ENCODE results near the gene TCTN3. TPM values are rescaled to one million over a fixed set of nuclear protein-coding genes. Genes with fewer than 3 reads are reported as not detected.
A peak's percentile ranks its signal among the peaks of the same experiment; 100 is the strongest.

TCTN3 gene
- total and polyA plus RNA-seq, 10 of the 15 experiments (the other 5 are each of a cell fraction or from before 2014, with no cell fraction given) = 20.0 to 48.7 (median 29.1) TPM

DNA sequence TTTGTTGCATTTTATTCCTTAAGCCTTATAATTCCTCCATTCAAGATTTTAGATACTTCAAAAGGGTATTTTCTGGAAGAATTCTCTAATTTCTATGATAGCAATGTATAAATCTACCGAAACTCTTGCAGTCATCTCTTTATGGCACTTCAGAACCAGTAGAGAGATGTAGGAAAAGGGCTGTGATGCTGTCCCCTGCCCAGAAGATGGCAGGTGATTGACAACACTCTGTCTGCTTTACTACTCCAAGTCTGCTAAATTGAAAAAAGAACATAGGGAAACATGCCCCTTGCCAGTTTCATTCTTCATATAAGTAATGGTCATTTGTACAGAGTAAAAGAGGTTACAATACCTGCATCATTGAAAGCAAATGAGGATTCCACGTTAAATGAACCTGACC, 5.1 kb downstream of the TCTN3 start:
- Histone ChIP-seq H3K4me1 (ENCODE audit: control insufficient read depth, insufficient read depth, low read length) (no peaks in the 10 kb centered on the region; the same call in 1 of the 2 replicates), H4K20me1 (ENCODE audit: control insufficient read depth, insufficient read depth) (no peaks in the 10 kb centered on the region), H3K27ac (ENCODE audit: control insufficient read depth, insufficient read depth) (no peak overlapping the region), H3K4me3 (no peak overlapping the region), H3K27me3 (replicated peaks in 1 of 2; ENCODE audit: control insufficient read depth in 2 of 2, insufficient read depth in 2 of 2, low read length in 1 of 2) (no peaks in the 10 kb centered on the region), H3K79me2 (ENCODE audit: control insufficient read depth, insufficient read depth, low read length) (peaks cover 24% of the 10 kb centered on the region), H2AFZ (ENCODE audit: control insufficient read depth, low read depth, low read length) (no peak overlapping the region), H3K9ac (ENCODE audit: control insufficient read depth, insufficient read depth, low read length) (no peak overlapping the region), H3K36me3 (ENCODE audit: control insufficient read depth in 2 of 2, insufficient read depth in 2 of 2, low read length in 1 of 2) (peaks cover 2 to 28% of the 10 kb centered on the region in 2 experiments), H3K9me3 (replicated peaks; ENCODE audit: control insufficient read depth, insufficient read depth, low read length) (no peaks in the 10 kb centered on the region), H3K4me2 (ENCODE audit: control insufficient read depth, insufficient read depth) (no peak overlapping the region)
- ChIA-PET SMC1A (ENCODE audit: uncharacterized antibody, unreplicated experiment) (interaction anchor here (0.9 to 2.0 kb wide), 4 partner anchors 8 to 153 kb away, joined by 3 to 4 read pairs (median 3); partner anchors contain the start of gene ENTPD1), RAD21 (ENCODE audit: unreplicated experiment) (no interaction called here), POLR2A (interaction anchor here (0.6 to 0.7 kb wide), 3 partner anchors 28 to 605 kb away, joined by 3 to 7 read pairs (median 4); no protein-coding TSS in a partner anchor), CTCF (interaction anchor here (0.9 to 2.7 kb wide), 8 partner anchors 10 to 538 kb away, joined by 3 to 18 read pairs (median 4); partner anchors contain the start of gene ENTPD1)
- ATAC-seq = peak; percentile 51
- 100% methylated on average over 2 of the region's 2 CpGs for WGBS (ENCODE audit: insufficient coverage, insufficient replicate concordance, low lambda C conversion rate, missing lambda C conversion rate)
- no peak for DNase-seq (ENCODE audit: low read depth, low spot score)
- intact Hi-C loops (cut with micrococcal nuclease; ENCODE audit: unreplicated experiment) = no loop called here
- in situ Hi-C loops (cut with MboI) = no loop called here
- BruUV-seq (replicated peaks) = no TSS peak
- no peak for FAIRE-seq
- TF ChIP-seq, protein P1, sequence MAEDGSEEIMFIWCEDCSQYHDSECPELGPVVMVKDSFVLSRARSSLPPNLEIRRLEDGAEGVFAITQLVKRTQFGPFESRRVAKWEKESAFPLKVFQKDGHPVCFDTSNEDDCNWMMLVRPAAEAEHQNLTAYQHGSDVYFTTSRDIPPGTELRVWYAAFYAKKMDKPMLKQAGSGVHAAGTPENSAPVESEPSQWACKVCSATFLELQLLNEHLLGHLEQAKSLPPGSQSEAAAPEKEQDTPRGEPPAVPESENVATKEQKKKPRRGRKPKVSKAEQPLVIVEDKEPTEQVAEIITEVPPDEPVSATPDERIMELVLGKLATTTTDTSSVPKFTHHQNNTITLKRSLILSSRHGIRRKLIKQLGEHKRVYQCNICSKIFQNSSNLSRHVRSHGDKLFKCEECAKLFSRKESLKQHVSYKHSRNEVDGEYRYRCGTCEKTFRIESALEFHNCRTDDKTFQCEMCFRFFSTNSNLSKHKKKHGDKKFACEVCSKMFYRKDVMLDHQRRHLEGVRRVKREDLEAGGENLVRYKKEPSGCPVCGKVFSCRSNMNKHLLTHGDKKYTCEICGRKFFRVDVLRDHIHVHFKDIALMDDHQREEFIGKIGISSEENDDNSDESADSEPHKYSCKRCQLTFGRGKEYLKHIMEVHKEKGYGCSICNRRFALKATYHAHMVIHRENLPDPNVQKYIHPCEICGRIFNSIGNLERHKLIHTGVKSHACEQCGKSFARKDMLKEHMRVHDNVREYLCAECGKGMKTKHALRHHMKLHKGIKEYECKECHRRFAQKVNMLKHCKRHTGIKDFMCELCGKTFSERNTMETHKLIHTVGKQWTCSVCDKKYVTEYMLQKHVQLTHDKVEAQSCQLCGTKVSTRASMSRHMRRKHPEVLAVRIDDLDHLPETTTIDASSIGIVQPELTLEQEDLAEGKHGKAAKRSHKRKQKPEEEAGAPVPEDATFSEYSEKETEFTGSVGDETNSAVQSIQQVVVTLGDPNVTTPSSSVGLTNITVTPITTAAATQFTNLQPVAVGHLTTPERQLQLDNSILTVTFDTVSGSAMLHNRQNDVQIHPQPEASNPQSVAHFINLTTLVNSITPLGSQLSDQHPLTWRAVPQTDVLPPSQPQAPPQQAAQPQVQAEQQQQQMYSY (CRISPR knock-in tag; IDR thresholded peaks at IDR 0.05) = no peak
- TF ChIP-seq MEF2A (IDR thresholded peaks at IDR 0.05; ENCODE audit: insufficient read depth, low read depth, low read length) (no peak), RUNX3 (IDR thresholded peaks at IDR 0.05; ENCODE audit: low read length) (no peak), PAX8 (IDR thresholded peaks at IDR 0.05) (no peak), NBN (IDR thresholded peaks at IDR 0.05) (no peak), MTA3 (IDR thresholded peaks at IDR 0.05; ENCODE audit: borderline replicate concordance, low read length) (no peak), HDAC2 (IDR thresholded peaks at IDR 0.05) (no peak), POLR2AphosphoS5 (IDR thresholded peaks at IDR 0.05; ENCODE audit: low read length) (no peak), PAX5 (IDR thresholded peaks at IDR 0.05; ENCODE audit: borderline replicate concordance, low read depth, low read length) (no peak), CHD4 (IDR thresholded peaks at IDR 0.05) (no peak), SREBF1 (IDR thresholded peaks at IDR 0.05; ENCODE audit: low read length) (no peak), DPF2 (IDR thresholded peaks at IDR 0.05) (no peak), SMC3 (IDR thresholded peaks at IDR 0.05; ENCODE audit: borderline replicate concordance, low read length) (peak; percentile 9; the same call in 1 of the 2 replicates), ZZZ3 (IDR thresholded peaks at IDR 0.05; ENCODE audit: control insufficient read depth, insufficient read length, low read depth) (no peak), EP300 (IDR thresholded peaks at IDR 0.05; ENCODE audit: borderline replicate concordance in 1 of 2, control insufficient read depth in 1 of 2, low read depth in 2 of 2, low read length in 2 of 2) (no peak), RAD21 (IDR thresholded peaks at IDR 0.05; ENCODE audit: insufficient read depth, low read depth, low read length) (0 out of 2 replicates have a peak, but pooled peaks have one; percentile 3)
- TF ChIP-seq, protein P2, sequence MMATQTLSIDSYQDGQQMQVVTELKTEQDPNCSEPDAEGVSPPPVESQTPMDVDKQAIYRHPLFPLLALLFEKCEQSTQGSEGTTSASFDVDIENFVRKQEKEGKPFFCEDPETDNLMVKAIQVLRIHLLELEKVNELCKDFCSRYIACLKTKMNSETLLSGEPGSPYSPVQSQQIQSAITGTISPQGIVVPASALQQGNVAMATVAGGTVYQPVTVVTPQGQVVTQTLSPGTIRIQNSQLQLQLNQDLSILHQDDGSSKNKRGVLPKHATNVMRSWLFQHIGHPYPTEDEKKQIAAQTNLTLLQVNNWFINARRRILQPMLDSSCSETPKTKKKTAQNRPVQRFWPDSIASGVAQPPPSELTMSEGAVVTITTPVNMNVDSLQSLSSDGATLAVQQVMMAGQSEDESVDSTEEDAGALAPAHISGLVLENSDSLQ (IDR thresholded peaks at IDR 0.05) = 0 out of 2 replicates have a peak, but pooled peaks have one; percentile 28
- TF ChIP-seq, protein P3, sequence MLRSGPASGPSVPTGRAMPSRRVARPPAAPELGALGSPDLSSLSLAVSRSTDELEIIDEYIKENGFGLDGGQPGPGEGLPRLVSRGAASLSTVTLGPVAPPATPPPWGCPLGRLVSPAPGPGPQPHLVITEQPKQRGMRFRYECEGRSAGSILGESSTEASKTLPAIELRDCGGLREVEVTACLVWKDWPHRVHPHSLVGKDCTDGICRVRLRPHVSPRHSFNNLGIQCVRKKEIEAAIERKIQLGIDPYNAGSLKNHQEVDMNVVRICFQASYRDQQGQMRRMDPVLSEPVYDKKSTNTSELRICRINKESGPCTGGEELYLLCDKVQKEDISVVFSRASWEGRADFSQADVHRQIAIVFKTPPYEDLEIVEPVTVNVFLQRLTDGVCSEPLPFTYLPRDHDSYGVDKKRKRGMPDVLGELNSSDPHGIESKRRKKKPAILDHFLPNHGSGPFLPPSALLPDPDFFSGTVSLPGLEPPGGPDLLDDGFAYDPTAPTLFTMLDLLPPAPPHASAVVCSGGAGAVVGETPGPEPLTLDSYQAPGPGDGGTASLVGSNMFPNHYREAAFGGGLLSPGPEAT (IDR thresholded peaks at IDR 0.05; ENCODE audit: low read depth) = no peak
- TF ChIP-seq, protein P4, sequence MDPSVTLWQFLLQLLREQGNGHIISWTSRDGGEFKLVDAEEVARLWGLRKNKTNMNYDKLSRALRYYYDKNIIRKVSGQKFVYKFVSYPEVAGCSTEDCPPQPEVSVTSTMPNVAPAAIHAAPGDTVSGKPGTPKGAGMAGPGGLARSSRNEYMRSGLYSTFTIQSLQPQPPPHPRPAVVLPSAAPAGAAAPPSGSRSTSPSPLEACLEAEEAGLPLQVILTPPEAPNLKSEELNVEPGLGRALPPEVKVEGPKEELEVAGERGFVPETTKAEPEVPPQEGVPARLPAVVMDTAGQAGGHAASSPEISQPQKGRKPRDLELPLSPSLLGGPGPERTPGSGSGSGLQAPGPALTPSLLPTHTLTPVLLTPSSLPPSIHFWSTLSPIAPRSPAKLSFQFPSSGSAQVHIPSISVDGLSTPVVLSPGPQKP (IDR thresholded peaks at IDR 0.05; ENCODE audit: low read depth, low read length) = no peak

All from GM12878 (cell line).